Urinary bladder (tissue), 4 donors: ENCODE results near the gene SCN10A. TPM values are rescaled to one million over a fixed set of nuclear protein-coding genes. Genes with fewer than 3 reads are reported as not detected.

Source experiments
- DNase-seq: peaks from one replicate; pipeline ENCODE4 v3.0.0-alpha.2; 2015; ENCODE audit errors: extremely low spot score
- H3K27ac ChIP-seq: one replicate; pipeline ENCODE4 v1.5.1; 2013; ENCODE audit warnings: low read depth, mild to moderate bottlenecking, moderate library complexity
- H3K36me3 ChIP-seq: one replicate; pipeline ENCODE4 v1.6.1; 2013; ENCODE audit warnings: mild to moderate bottlenecking, moderate library complexity; ENCODE audit not compliant: insufficient read depth
- H3K4me1 ChIP-seq: one replicate; pipeline ENCODE4 v1.6.1; 2013; ENCODE audit warnings: mild to moderate bottlenecking, moderate library complexity; ENCODE audit not compliant: insufficient read depth
- H3K4me3 ChIP-seq: one replicate; pipeline ENCODE4 v1.5.1; 2013; ENCODE audit warnings: low read depth, low read length
- WGBS: extraction: QIAGEN DNeasy Blood & Tissue Kit; methylation state at CpG from one replicate; pipeline ENCODE4 v1.1.7; 2013; 5-methylcytosine and 5-hydroxymethylcytosine counted together
- polyA plus RNA-seq: library from polyadenylated mRNA; stranded (reverse); fragments of 200-250 nt; gene quantifications from one replicate; pipeline ENCODE4 v1.2.3, GENCODE V29; 2013
- total RNA-seq: library from RNA; depleted of rRNA; stranded (reverse); fragments of >200 nt; gene quantifications from one replicate; pipeline ENCODE4 v1.2.3, GENCODE V29; 2014
- donor health status: healthy with polysubstance abuse.
- donor health status: healthy.

The SCN10A gene
- total and polyA plus RNA-seq, 2 donors = not detected

DNA sequence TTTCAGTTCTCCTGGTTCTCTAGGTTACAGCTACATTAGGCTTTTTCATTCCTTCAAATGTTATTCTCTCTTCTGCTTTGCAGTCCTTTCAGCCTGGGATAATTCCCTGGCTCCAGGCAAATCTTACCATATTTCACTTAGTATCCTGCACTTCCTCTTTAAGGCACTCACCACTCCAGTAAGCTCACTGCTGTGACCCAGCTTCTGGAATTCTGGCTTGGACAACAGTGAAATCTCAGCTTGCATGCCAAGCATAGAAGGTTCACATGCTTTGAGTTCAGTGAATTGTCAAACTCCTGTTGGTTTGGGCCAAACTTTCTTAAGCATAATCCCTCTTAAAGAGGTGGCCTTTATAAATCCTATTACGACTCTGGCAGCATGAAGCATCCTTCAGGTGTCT, 69.4 kb downstream of the SCN10A start:
- no peak for DNase-seq
- 64% methylated on average over 1 of the region's 1 CpG for WGBS
- Histone ChIP-seq H3K4me3 (no peak overlapping the region), H3K27ac (no peak overlapping the region), H3K36me3 (no peaks in the 10 kb centered on the region), H3K4me1 (no peaks in the 10 kb centered on the region)

DNA sequence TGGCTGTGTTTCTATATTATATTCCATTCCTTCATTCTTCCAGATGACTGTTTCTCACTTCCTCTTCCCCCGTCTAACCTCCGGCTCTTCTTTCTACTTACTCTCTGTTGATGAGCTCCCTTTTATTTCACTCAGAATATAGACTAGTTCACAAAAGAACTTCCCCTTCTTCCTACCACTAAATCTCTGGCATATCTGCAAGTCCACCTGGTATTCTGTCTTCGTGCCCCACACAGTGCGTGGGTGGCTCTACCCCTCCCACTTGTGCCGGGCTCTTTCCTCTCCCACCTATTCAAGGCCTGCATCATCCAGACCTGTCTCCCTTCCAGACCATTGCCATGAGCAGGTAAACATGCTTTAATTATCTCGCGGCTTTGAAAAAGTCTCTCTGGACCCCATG, 73.0 kb downstream of the SCN10A start:
- 72% methylated on average over 7 of the region's 7 CpGs for WGBS
- Histone ChIP-seq H3K4me1 (no peaks in the 10 kb centered on the region), H3K27ac (no peak overlapping the region), H3K36me3 (no peaks in the 10 kb centered on the region), H3K4me3 (no peak overlapping the region)
- no peak for DNase-seq

DNA sequence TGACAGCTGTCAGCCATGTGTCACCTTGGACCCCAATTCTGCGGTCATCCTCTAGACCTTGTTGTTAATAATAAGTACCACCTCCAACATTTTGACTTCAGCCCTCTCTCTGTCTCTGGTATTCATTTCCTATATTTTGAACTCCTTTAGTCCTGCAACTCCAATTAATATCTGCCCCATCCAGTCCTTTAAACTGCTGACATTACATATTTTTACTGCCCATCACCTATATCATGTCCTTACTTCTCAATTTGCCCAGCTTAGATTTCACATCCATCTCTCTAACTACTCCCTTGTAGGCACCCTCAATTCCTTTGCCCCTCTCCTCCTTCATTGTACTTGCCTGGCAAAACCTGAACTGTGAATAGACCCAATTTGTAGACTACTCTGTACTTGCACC, 73.5 kb downstream of the SCN10A start:
- H3K4me1 ChIP-seq = no peaks in the 10 kb centered on the region
- 98% methylated on average over 1 of the region's 1 CpG for WGBS
- no peaks in the 10 kb centered on the region for H3K36me3 ChIP-seq
- H3K4me3 ChIP-seq = no peak overlapping the region
- no peak for DNase-seq
- H3K27ac ChIP-seq = no peak overlapping the region

DNA sequence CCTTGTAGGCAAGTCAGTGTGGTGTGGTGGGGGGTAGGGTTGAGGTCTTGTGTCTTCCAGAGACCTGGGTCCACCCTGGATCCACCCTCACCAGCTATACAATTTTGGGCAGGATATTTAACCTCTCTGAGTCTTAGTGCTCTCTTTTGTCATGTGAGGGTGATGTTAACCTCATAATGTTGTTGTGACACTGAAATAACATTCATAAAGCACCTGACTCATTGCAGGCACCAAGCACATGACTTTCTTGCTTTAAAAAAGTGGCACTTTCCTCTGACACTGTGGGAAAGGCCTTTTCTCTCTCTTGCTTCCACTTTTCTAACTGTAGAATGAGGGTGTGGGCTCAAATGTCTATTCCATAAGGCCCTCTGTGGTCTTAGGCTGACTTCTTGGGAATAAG, 75.5 kb downstream of the SCN10A start:
- Histone ChIP-seq H3K4me3 (no peak overlapping the region), H3K4me1 (no peaks in the 10 kb centered on the region), H3K36me3 (no peaks in the 10 kb centered on the region), H3K27ac (no peak overlapping the region)
- DNase-seq = no peak

DNA sequence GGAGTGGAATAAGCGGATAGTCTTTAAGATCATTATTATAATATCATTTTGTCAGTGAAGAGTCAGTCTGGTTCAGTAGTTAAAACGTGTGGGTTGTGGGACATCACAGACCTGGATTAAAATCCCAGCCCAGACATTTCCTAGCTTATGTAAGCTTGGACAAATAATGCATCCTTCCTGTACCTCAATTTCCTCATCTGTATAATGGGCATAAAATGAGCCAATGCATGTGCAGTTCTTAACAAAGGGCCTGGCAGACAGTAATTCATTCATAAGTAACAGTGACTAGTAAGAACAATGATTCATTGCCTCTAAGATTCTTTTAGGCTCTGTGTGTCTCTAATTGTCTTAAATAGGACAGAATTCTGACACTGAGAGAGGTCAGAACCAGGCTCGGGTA, 76.1 kb downstream of the SCN10A start:
- no peak overlapping the region for H3K4me3 ChIP-seq
- no peaks in the 10 kb centered on the region for H3K4me1 ChIP-seq
- H3K27ac ChIP-seq = no peak overlapping the region
- no peaks in the 10 kb centered on the region for H3K36me3 ChIP-seq
- 72% methylated on average over 3 of the region's 3 CpGs for WGBS
- no peak for DNase-seq

DNA sequence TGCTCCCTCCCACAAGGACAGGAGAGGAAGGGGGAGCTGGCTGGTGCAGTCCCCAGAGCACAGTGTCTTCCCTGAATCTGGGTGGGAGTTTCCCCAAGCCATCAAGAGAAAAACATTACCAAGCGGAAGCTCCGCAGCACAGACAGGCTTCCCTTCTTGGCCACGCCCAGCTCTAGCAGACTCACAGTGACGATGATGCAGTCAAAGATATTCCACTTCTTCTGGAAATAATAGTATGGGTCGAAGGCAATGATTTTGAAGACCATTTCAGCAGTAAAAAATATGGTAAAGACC, 76.7 kb downstream of the SCN10A start:
- H3K4me1 ChIP-seq = no peaks in the 10 kb centered on the region
- no peak overlapping the region for H3K27ac ChIP-seq
- WGBS = 56% methylated on average over 5 of the region's 5 CpGs
- H3K36me3 ChIP-seq = no peaks in the 10 kb centered on the region
- no peak overlapping the region for H3K4me3 ChIP-seq
- DNase-seq = no peak

DNA sequence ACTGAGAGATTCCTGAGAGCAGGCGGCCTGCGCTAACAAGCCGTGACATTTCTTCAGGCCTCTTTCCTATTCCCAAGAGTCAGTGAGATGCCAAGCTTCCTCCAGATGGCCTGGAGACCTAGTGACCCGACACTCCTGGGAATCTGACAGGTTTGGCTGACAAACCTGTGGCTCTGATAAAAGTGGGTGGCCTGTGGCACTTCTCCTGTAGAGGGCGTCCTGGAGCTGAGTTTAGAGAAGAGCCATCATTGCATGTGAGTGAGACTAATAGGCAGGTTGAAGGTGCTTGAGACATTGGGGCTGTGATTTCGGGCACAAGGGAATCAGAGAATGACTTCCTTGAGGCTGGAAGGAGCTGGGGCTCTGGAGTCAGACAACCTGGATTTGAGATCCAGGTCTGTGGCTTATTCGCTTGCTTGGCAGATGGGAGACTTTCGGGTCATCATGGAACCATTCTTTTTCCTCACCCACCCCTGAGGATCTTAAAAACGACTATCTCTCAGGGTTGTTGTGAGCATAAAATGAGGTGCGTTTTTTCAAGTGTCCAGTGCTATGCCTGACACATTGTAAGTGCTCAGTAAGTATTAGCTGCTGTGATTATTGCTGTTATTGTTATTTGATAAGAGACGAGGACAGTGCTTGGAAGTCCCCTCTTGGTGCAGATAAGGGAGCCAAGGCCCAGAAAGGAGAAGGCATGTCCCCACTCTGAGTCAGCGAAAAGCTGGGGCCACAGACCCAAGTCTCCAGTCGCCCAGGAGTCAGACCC, 77.2 kb downstream of the SCN10A start:
- Histone ChIP-seq H3K4me1 (no peaks in the 10 kb centered on the region), H3K27ac (no peak overlapping the region), H3K36me3 (no peaks in the 10 kb centered on the region), H3K4me3 (no peak overlapping the region)
- 49% methylated on average over 13 of the region's 13 CpGs for WGBS
- DNase-seq = no peak

DNA sequence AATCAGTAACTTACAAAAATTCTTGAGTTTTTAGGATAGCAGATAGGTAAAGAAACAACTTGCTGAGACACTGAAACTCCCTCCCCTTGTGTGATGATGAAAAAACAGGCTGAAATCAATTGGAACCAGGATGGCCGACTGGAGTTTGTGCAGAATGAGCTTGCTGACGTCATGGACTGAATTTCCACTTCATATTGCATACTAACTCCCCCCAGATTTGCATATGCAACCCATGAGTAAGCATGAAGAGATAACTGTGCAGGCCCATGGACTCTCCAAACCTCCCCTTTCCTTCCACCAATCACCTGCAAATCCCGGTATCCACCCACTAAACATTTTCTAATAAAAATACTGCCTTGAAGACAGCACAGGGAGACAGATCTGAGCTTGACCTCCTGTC, 84.5 kb downstream of the SCN10A start:
- 66% methylated on average over 3 of the region's 3 CpGs for WGBS
- Histone ChIP-seq H3K4me3 (no peak overlapping the region), H3K27ac (no peak overlapping the region), H3K4me1 (no peaks in the 10 kb centered on the region), H3K36me3 (no peaks in the 10 kb centered on the region)
- no peak for DNase-seq

DNA sequence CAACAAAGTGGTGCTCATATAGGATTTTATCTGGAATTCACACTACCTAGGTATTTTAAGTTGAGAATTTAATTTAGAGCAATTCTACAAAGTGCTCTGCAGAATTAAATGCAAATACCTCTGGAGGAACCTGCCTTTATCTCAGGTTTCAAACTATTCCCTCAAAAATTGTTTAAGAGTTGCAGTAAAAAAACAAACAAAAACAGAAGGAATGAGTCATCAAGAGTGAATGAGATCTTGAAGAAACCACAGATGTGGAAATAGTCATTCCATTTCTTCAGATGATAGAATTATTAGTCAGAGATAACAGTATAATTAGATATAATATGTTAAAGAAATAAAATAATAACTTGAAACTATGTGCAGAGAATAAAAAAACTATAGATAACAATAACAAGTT, 85.7 kb downstream of the SCN10A start:
- Histone ChIP-seq H3K36me3 (no peaks in the 10 kb centered on the region), H3K27ac (no peak overlapping the region), H3K4me1 (no peaks in the 10 kb centered on the region), H3K4me3 (no peak overlapping the region)
- DNase-seq = no peak

DNA sequence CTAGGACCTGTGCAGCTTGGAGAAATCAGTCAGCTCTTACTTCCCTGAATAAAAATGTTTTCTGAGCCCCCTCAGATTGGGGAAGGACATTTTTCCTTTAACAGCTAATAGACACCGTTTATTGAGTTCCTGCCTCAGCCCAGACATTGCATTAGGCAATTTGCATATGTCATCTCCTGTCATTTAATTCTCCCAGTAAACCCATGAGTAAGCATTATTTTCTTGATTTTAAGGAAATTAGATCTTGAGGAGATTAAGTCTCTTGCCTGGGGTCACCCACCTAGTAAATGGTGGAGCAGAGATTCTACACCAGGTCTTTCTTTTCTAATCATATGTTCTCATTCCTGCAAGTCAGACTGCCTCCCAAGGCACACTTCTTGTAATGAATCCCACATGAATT, 88.0 kb downstream of the SCN10A start:
- no peak overlapping the region for H3K27ac ChIP-seq
- no peak overlapping the region for H3K4me3 ChIP-seq
- no peak for DNase-seq
- H3K36me3 ChIP-seq = no peaks in the 10 kb centered on the region
- no peaks in the 10 kb centered on the region for H3K4me1 ChIP-seq
- 50% methylated on average over 1 of the region's 1 CpG for WGBS

DNA sequence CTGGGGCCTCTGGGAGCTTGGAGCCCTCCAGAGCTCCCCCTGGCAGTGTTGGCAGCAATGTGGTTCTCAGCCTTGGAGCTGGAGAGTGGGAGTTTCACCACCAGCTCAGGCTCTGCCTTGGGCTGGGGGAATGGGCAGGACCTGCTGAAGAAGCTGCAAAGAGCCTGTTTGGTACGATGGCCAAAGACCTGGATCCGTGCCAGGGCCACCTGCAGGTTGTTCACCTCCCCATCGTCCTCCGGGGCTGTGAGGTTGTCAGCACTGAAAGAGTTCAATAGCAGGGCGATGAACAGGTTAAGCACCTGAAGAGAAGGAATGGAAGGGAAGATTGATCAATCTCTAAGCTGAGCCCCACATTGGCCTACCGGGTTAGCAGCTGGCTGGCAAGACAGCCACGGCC, 89.3 kb downstream of the SCN10A start:
- 76% methylated on average over 7 of the region's 7 CpGs for WGBS
- Histone ChIP-seq H3K4me3 (no peak overlapping the region), H3K36me3 (no peaks in the 10 kb centered on the region), H3K27ac (no peak overlapping the region), H3K4me1 (no peaks in the 10 kb centered on the region)
- no peak for DNase-seq

DNA sequence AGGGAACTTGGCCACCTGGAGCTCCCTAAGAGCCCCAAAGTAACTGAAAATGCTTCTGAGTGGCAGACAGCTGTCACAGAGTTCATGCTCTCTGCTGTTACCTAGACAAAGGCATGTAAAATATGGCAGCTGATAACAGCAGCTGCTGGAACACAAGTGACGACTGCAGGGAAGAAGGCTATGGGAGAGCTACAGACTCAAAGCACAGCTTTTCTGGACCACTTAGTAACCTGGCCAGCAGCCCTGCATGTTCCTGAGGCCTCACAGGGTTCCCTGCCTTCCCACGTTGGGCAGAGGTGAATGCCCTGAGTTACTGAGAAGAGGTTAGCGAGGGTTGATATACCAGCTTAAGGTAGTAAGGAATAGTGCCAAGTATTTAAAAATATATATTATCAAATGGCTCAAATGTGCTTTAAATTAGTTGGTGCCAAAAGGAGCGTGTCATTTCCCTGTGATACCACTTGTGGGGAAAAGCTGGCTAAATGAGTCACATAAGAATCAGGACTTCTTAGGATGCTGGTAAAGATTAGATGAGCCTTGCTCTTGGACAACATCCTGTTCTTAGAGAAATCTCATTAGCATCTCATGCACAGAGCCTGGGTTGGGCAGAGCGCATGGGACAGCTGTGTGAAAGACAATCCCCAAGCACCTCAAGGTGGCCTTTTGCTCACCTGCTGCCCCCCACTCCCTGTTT, 90.1 kb downstream of the SCN10A start:
- no peak for DNase-seq
- Histone ChIP-seq H3K4me1 (no peaks in the 10 kb centered on the region), H3K36me3 (no peaks in the 10 kb centered on the region), H3K27ac (no peak overlapping the region), H3K4me3 (no peak overlapping the region)
- 56% methylated on average over 5 of the region's 5 CpGs for WGBS

DNA sequence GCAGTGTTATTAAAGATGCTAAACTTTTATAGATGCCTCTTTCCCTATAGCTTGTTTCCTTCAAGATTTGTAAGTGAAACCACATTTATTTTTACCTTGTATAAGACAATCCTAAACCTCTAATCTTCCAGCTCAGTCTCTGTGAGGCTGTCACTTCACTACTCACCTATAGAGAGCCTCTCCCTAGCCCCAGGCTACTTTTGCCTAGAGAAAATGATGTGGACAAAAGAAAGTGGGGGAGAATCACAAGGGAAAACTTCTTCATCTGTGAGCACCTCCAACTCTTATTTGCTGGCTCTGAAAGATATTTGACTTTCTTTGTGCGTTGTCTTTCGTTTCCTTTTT, 91.7 kb downstream of the SCN10A start:
- no peaks in the 10 kb centered on the region for H3K36me3 ChIP-seq
- 66% methylated on average over 2 of the region's 2 CpGs for WGBS
- H3K27ac ChIP-seq = no peak overlapping the region
- H3K4me3 ChIP-seq = no peak overlapping the region
- no peaks in the 10 kb centered on the region for H3K4me1 ChIP-seq
- no peak for DNase-seq

DNA sequence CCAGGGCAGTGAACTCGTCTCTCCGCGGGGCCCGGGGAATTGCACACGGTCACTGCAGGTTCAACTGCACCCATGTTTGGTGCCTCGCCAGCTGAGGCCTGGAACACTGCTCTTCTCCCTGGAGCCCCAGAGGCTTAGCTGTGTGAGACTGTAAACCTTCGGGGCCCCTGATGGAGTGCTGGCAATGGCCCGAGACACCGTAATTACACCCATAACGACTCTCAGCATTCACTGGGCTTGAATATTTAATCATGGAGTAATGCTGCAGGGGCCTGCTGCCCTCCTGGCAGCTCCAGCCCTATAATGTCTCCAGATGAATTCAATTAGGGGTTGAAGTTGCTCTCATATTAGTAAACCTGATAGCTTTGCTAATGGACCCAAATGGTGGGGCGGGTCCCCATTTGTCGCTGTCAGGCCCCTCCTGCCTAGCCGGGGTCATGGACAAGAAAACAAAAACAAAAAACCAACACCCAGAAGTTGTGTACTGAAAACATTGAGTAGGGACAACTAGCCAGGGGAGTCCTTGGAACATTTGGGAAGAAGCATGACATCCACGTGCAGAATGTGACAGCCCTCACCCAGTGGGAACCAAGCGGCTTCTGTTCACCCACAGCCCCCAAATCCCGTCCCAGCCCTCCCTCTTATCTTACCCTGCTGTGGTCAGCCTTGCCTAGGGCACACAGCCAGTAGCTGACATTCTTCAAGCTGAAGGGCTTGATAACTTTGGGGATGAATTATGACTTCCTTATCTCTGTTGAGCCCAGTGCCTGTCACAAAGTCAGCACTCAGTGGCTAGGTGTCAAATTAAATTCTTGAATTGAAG, 92.2 kb downstream of the SCN10A start:
- no peaks in the 10 kb centered on the region for H3K36me3 ChIP-seq
- no peaks in the 10 kb centered on the region for H3K4me1 ChIP-seq
- no peak for DNase-seq
- H3K27ac ChIP-seq = no peak overlapping the region
- no peak overlapping the region for H3K4me3 ChIP-seq
- 38% methylated on average over 16 of the region's 16 CpGs for WGBS
